ENCODE data around the gene SORCS2.

The SORCS2 gene

DNA sequence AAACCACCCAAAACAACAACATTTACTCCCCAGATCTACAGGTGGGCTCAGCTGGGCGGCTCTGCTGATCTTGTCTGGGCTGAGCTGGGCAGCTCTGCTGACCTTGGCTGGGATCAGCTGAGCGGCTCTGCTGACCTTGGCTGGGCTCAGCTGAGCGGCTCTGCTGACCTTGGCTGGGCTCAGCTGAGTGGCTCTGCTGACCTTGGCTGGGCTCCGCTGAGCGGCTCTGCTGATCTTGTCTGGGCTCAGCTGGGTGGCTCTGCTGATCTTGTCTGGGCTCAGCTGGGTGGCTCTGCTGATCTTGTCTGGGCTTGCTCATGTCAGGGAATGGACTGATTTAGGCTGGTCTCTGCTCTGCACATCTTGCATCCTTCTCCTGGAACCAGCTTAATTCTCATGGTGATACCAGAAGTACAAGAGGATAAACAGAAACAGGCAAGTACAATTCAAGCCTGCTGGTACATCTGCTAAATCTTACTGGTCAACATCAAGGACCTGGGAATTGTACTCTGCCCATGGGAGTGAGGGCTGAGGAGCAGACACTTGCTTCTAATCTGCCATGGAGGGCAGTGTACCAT lies 490.9 kb downstream of the SORCS2 start:
- no peak for DNase-seq (ENCODE audit: low read depth in 2 of 2)
- no peak overlapping the region for H3K4me3 ChIP-seq (replicated peaks in 1 of 2; ENCODE audit: low read depth in 2 of 2, low read length in 2 of 2)
- TF ChIP-seq, protein P1, sequence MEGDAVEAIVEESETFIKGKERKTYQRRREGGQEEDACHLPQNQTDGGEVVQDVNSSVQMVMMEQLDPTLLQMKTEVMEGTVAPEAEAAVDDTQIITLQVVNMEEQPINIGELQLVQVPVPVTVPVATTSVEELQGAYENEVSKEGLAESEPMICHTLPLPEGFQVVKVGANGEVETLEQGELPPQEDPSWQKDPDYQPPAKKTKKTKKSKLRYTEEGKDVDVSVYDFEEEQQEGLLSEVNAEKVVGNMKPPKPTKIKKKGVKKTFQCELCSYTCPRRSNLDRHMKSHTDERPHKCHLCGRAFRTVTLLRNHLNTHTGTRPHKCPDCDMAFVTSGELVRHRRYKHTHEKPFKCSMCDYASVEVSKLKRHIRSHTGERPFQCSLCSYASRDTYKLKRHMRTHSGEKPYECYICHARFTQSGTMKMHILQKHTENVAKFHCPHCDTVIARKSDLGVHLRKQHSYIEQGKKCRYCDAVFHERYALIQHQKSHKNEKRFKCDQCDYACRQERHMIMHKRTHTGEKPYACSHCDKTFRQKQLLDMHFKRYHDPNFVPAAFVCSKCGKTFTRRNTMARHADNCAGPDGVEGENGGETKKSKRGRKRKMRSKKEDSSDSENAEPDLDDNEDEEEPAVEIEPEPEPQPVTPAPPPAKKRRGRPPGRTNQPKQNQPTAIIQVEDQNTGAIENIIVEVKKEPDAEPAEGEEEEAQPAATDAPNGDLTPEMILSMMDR (IDR thresholded peaks at IDR 0.05; ENCODE audit: low read depth, low read length) = no peak

DNA sequence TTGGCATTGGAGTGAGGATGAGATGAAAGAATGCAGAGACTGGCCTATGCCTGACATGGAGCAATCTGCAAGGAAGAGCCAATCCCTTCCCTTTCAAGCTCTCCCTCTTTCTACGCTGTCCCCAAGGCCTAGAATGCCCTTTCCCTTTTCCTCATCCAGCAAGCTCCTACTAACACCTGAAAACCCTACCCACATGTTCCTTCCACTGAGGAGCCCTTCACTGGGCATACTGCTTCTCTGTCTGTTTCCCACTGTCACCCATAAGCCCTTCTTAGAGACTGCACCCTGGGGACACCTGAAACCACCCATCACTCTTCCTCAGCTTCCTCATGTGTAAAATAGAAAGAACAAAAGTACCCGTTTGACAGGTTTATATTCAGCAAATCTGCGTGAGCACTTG lies 492.0 kb downstream of the SORCS2 start:
- H3K4me3 ChIP-seq (replicated peaks in 1 of 2; ENCODE audit: low read depth in 2 of 2, low read length in 2 of 2) = no peak overlapping the region
- DNase-seq (ENCODE audit: low read depth in 2 of 2) = no peak
- TF ChIP-seq, protein P1 (IDR thresholded peaks at IDR 0.05; ENCODE audit: low read depth, low read length) = no peak

- no peak overlapping the region for H3K4me3 ChIP-seq (replicated peaks in 1 of 2; ENCODE audit: low read depth in 2 of 2, low read length in 2 of 2)
- TF ChIP-seq, protein P1 (IDR thresholded peaks at IDR 0.05; ENCODE audit: low read depth, low read length) = no peak
- no peak for DNase-seq (ENCODE audit: low read depth in 2 of 2)
Observed at GRCh38 chr4:7686070-7686870, 493.9 kb downstream of the SORCS2 start.

DNA sequence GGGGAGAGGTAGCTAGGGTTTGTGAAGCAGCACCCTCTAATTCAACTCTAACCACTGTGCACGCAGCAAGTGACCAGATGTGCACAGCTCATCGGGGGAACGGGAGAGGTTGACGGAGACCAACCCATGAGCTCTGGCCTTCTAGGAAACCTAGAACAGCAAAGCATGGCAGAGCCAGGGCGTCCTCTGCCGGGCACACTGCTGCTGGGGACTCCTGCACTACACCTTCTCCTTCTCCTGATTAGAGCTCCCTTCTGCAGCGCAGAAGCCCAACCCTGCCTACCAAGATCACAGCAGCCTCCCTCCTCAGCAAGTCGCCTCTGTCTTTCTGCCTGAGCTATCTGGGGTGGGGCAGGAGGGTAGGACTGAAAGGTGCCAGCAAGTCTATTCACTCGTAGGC lies 494.7 kb downstream of the SORCS2 start:
- TF ChIP-seq, protein P1 (IDR thresholded peaks at IDR 0.05; ENCODE audit: low read depth, low read length) = no peak
- H3K4me3 ChIP-seq (replicated peaks in 1 of 2; ENCODE audit: low read depth in 2 of 2, low read length in 2 of 2) = no peak overlapping the region
- no peak for DNase-seq (ENCODE audit: low read depth in 2 of 2)

DNA sequence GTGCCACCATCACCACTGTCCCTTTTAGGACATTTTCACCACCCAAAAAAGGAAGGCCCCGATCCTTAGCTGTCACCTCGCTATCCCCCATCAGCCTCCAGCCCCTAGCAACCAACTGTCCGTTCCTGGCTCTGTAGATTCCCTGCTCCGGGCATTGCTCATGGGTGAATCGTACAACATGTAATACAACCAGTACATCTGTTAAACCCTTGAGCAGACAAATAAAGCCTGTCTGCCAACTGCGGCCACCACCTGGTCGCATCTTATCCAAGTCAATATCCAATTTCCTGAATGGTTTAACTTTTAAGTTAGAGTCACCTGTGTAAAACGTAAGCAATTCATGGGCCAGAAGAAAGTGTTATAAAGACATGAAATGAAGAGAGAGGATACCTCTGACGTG lies 495.5 kb downstream of the SORCS2 start:
- TF ChIP-seq, protein P1 (IDR thresholded peaks at IDR 0.05; ENCODE audit: low read depth, low read length) = no peak
- H3K4me3 ChIP-seq (replicated peaks in 1 of 2; ENCODE audit: low read depth in 2 of 2, low read length in 2 of 2) = no peak overlapping the region
- DNase-seq (ENCODE audit: low read depth in 2 of 2) = no peak

DNA sequence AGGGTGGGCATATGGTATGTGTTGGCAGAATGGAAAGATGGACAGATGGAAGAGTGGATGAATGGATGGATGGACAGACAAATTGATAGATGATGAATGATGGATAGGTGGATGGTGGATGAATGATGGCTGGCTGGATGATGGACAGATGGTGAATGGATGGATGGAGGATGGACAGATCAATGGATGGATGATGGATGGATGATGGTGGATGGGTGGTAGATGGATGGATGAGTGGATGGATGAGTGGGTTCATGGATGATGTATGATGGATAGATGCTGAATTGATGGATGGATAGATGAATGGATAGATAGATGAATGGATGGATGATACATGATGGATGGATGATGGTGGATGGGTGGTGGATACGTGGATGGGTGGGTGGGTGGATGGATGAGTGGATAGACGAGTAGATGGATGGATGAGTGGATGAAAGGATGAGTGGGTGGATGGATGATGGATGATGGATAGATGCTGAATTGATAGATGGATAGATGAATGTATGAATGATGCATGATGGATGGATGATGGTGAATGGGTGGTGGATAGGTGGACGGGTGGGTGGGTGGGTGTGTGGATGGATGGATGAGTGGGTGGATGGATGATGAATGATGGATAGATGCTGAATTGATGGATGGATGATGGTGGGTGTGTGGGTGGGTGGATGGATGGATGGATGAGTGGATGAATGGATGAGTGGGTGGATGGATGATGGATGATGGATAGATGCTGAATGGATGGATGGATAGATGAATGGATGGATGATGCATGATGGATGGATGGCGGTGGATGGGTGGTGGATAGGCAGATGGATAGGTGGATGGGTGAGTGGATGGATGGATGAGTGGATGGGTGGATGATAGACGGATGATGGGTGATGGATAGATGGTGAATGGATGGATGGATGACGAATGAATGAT lies 497.7 kb downstream of the SORCS2 start:
- no peak for DNase-seq (ENCODE audit: low read depth in 2 of 2)
- no peak overlapping the region for H3K4me3 ChIP-seq (replicated peaks in 1 of 2; ENCODE audit: low read depth in 2 of 2, low read length in 2 of 2)
- TF ChIP-seq, protein P1 (IDR thresholded peaks at IDR 0.05; ENCODE audit: low read depth, low read length) = no peak
